SKM-1 (cell line): Measurements from ENCODE around the gene EYA2.

Source experiments
- DNase-seq: peaks from one replicate; lab custom pipeline; 2025; ENCODE audit not compliant: unreplicated experiment; lab: John Stamatoyannopoulos, UW

Gene EYA2

GRCh38 chr20:47237715-47238114 is 343.1 kb downstream of the EYA2 start:
- DNase-seq = no peak
